Activated naive CD8-positive, alpha-beta T cell treated with anti-CD3 and anti-CD28 coated beads, Interleukin-2, amount 10 ng/mL, durations not matched to agents 7 days and 5 days (primary cell): ENCODE data around the gene MICAL2. TPM values are rescaled to one million over a fixed set of nuclear protein-coding genes. Genes with fewer than 3 reads are reported as not detected.

Experiments used
- ATAC-seq: fragments of 150-1000 bp; cut with Tn5 transposase; one replicate; pipeline ENCODE4 v1.10.0; 2021; ENCODE audit warnings: low read depth, moderate library complexity
- POLR2A ChIA-PET: fragments of 350-600 bp; sonication (Branson Sonifier 250); formaldehyde crosslinking; loops from one replicate; lab custom pipeline; 2021; ENCODE audit warnings: antibody characterized with exemption; lab: Charles Lee
- DNase-seq: peaks from one replicate; pipeline ENCODE4 v3.0.0; 2021
- H3K27ac Mint-ChIP-seq: one replicate; pipeline ENCODE4 v1.8.0; 2022; ENCODE audit warnings: mild to moderate bottlenecking, mixed read lengths
- H3K27me3 Mint-ChIP-seq: one replicate; pipeline ENCODE4 v1.8.0; 2022; ENCODE audit warnings: mild to moderate bottlenecking, moderate library complexity, mixed read lengths
- H3K36me3 Mint-ChIP-seq: one replicate; pipeline ENCODE4 v1.8.0; 2021; ENCODE audit warnings: mild to moderate bottlenecking, mixed read lengths
- H3K4me1 Mint-ChIP-seq: one replicate; pipeline ENCODE4 v1.8.0; 2021; ENCODE audit warnings: mixed read lengths
- H3K4me3 Mint-ChIP-seq: one replicate; pipeline ENCODE4 v1.8.0; 2022; ENCODE audit warnings: mild to moderate bottlenecking, moderate library complexity, mixed read lengths
- H3K9me3 Mint-ChIP-seq: one replicate; pipeline ENCODE4 v1.8.0; 2021; ENCODE audit warnings: mixed read lengths
- total RNA-seq, 2 experiments: library from RNA; stranded (reverse); gene quantifications; one replicate each; pipeline ENCODE4 v1.2.3, GENCODE V29; 2021

MICAL2 gene
- total RNA-seq, 2 experiments from 2014 or later, result 36.9 to 42.6 TPM

DNA sequence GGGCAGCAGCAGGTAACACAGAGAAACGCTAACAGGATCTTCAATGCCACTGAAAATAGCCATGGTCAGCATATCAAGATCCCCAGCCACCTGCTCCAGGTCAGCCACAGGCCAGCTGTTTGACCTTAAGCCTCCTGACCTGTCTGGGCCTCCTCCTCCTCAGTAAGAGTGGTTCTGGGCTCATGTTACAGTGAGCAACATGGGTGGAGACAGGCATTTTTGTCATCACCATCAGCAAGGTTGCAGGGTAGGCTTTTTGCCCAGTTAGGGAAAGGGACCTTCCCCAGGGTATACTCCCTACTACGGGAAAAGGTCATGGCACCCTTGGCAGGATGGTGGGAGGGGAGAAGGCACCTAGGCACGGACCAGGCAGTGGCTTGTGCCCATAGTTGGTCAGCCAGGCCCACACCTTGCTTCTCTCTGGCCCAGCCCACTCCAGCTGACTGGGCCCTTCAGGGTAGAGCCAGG is 135.2 kb downstream of the MICAL2 start:
- Mint-ChIP-seq H3K9me3 (no peaks in the 10 kb centered on the region), H3K27ac (no peak overlapping the region), H3K36me3 (peaks cover 9% of the 10 kb centered on the region), H3K4me1 (peaks cover 21% of the 10 kb centered on the region), H3K4me3 (no peak overlapping the region), H3K27me3 (no peaks in the 10 kb centered on the region)
- ATAC-seq, result no peak
- POLR2A ChIA-PET, result no interaction called here
- no peak for DNase-seq

GRCh38 chr11:12246147-12246546 is 135.8 kb downstream of the MICAL2 start:
- no peak overlapping the region for H3K4me3 Mint-ChIP-seq
- DNase-seq (no peak), ATAC-seq (no peak)
- H3K36me3 Mint-ChIP-seq, result peaks cover 8% of the 10 kb centered on the region
- H3K4me1 Mint-ChIP-seq, result peaks cover 19% of the 10 kb centered on the region
- H3K27ac Mint-ChIP-seq, result no peak overlapping the region
- no peaks in the 10 kb centered on the region for H3K27me3 Mint-ChIP-seq
- no peaks in the 10 kb centered on the region for H3K9me3 Mint-ChIP-seq
- POLR2A ChIA-PET, result no interaction called here

DNA sequence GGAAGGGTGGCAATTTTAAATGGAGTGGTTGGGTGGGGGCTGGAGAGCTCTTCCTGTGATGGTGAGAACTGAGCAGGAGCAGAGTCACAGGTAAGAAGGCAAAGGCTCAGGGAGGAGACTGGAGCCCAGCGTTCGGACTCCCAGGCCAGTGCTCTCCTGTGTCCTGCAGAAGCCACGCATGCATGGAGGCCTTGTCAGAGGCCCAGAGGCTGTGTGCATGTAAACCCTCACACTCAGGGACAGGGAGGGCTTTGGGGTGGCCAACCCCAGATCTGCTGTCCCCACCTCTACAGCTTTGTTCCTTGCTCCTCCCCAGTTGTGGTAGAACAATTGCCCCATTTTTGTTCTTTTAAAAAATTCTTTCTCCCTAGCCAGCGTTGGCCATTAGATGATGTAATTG is 136.6 kb downstream of the MICAL2 start:
- Mint-ChIP-seq H3K4me3 (no peak overlapping the region), H3K27me3 (no peaks in the 10 kb centered on the region), H3K4me1 (peaks cover 13% of the 10 kb centered on the region), H3K27ac (no peak overlapping the region), H3K36me3 (peaks cover 8% of the 10 kb centered on the region), H3K9me3 (no peaks in the 10 kb centered on the region)
- POLR2A ChIA-PET, result no interaction called here
- DNase-seq (no peak), ATAC-seq (no peak)

GRCh38 chr11:12247543-12248254 is 137.3 kb downstream of the MICAL2 start:
- Mint-ChIP-seq H3K27me3 (no peaks in the 10 kb centered on the region), H3K4me3 (no peak overlapping the region), H3K27ac (no peak overlapping the region), H3K4me1 (peaks cover 6% of the 10 kb centered on the region), H3K9me3 (no peaks in the 10 kb centered on the region), H3K36me3 (peaks cover 5% of the 10 kb centered on the region)
- ATAC-seq (no peak), DNase-seq (no peak)
- POLR2A ChIA-PET, result no interaction called here

DNA sequence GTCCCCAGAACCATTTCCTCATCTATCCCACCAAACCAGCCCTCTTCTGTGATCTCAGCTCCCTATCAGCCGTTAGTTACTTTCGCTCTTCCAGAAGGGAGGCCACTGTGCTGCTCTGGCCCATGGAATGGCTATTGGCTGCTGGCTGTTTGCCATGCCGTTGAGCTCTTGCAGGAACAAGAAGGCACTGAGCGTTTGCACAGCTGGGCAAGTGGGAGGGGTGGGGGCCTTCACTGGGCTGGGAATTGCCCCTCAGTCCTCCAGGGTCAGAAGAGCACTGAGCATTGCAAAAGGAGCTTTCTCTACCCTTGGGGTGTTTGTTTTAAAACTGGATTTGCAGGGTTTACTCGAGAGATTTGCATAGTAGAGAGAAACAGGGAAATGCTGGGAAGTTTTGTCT is 137.9 kb downstream of the MICAL2 start:
- Mint-ChIP-seq H3K27me3 (no peaks in the 10 kb centered on the region), H3K27ac (no peak overlapping the region), H3K36me3 (peaks cover 5% of the 10 kb centered on the region), H3K4me3 (no peak overlapping the region), H3K4me1 (peaks cover under 1% of the 10 kb centered on the region), H3K9me3 (no peaks in the 10 kb centered on the region)
- POLR2A ChIA-PET, result no interaction called here
- DNase-seq, result no peak
- no peak for ATAC-seq

DNA sequence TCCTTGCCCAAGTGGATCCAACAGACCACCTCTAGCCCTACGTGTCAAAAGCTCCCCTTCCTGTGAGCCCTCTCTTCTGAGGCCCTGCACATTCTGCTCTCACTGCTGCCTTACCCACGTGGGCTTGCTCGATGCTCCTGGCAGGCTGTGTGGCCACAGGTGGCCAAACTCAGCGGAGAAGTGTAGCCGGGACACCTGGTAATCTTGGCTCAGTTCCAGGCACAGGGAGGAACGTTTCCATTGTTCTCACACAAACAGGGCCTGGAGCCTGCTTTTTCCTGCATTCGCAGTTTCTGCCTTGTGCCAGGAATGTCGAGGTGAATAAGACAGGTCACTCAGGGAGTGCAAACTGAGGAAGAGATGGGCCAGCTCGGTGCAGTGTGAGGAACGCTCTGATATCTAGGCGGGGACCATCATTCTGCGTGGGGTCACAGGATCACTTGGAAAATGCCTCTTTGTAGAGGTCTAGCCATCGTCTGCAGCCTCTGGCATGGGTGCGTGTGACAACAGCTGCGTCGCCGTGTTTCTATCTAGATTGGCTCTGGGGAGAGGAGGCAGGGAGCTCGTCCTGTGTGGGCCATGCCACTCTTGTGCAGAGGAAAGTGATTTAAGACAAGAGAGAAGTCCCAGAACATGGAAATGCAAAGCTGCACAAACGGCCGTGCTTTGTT is 139.3 kb downstream of the MICAL2 start:
- Mint-ChIP-seq H3K27ac (no peak overlapping the region), H3K27me3 (no peaks in the 10 kb centered on the region), H3K36me3 (peaks cover 2% of the 10 kb centered on the region), H3K4me1 (no peaks in the 10 kb centered on the region), H3K9me3 (no peaks in the 10 kb centered on the region), H3K4me3 (no peak overlapping the region)
- POLR2A ChIA-PET, result no interaction called here
- DNase-seq (no peak), ATAC-seq (no peak)

- Mint-ChIP-seq H3K4me3 (no peak overlapping the region), H3K4me1 (no peaks in the 10 kb centered on the region), H3K27me3 (no peaks in the 10 kb centered on the region), H3K9me3 (no peaks in the 10 kb centered on the region), H3K36me3 (peaks cover 2% of the 10 kb centered on the region), H3K27ac (no peak overlapping the region)
- POLR2A ChIA-PET, result no interaction called here
- no peak for DNase-seq
- no peak for ATAC-seq
Measured at GRCh38 chr11:12251666-12252560, 141.5 kb downstream of the MICAL2 start.

DNA sequence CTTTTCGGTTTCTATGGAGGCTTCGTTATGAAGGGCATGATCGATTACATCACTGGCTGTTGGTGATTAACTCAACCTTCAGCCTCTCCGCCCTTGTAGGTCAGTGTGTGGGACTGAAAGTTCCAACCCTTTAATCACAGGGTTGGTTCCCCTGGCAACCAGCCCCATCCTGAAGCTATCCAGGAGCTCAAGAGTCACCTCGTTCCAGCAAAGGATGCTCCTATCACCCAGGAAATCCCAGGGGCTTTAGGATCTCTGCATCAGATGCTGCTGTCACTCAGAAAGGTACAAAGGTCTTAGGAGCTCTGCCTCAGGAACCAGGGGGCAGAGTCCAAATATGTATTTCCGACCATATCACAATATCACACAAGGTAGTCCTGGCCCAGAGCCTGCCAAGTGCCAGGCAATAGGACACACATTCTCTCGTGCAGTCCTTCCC is 143.5 kb downstream of the MICAL2 start:
- DNase-seq (no peak), ATAC-seq (no peak)
- Mint-ChIP-seq H3K27me3 (no peaks in the 10 kb centered on the region), H3K27ac (no peak overlapping the region), H3K9me3 (no peaks in the 10 kb centered on the region), H3K4me3 (no peak overlapping the region), H3K36me3 (peaks cover 2% of the 10 kb centered on the region), H3K4me1 (no peaks in the 10 kb centered on the region)
- POLR2A ChIA-PET, result no interaction called here

- no peaks in the 10 kb centered on the region for H3K4me1 Mint-ChIP-seq
- ATAC-seq, result no peak
- POLR2A ChIA-PET, result no interaction called here
- H3K27ac Mint-ChIP-seq, result no peak overlapping the region
- H3K27me3 Mint-ChIP-seq, result no peaks in the 10 kb centered on the region
- H3K9me3 Mint-ChIP-seq, result no peaks in the 10 kb centered on the region
- no peaks in the 10 kb centered on the region for H3K36me3 Mint-ChIP-seq
- no peak for DNase-seq
- H3K4me3 Mint-ChIP-seq, result no peak overlapping the region
Measured at GRCh38 chr11:12258451-12258850, 148.1 kb downstream of the MICAL2 start.

DNA sequence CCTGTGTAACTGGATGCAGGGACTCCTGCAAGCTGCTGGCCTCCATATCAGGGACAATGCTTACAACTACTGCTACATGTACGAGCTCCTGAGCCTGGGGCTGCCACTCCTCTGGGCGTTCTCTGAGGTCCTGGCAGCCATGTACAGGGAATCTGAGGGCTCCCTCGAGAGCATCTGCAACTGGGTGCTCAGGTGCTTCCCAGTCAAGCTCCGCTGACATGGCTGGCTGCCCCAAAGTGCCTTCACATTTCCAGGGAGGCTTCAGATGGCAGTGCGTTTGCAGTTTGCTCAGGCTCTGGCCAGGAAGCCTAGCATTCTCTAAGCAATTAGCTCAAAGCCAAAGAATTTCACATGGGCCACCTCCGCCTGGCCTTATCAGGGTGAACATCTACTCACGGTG is 149.6 kb downstream of the MICAL2 start:
- H3K4me3 Mint-ChIP-seq, result no peak overlapping the region
- POLR2A ChIA-PET, result no interaction called here
- H3K27me3 Mint-ChIP-seq, result no peaks in the 10 kb centered on the region
- no peak for ATAC-seq
- no peak for DNase-seq
- H3K36me3 Mint-ChIP-seq, result no peaks in the 10 kb centered on the region
- H3K27ac Mint-ChIP-seq, result no peak overlapping the region
- H3K4me1 Mint-ChIP-seq, result no peaks in the 10 kb centered on the region
- H3K9me3 Mint-ChIP-seq, result no peaks in the 10 kb centered on the region

DNA sequence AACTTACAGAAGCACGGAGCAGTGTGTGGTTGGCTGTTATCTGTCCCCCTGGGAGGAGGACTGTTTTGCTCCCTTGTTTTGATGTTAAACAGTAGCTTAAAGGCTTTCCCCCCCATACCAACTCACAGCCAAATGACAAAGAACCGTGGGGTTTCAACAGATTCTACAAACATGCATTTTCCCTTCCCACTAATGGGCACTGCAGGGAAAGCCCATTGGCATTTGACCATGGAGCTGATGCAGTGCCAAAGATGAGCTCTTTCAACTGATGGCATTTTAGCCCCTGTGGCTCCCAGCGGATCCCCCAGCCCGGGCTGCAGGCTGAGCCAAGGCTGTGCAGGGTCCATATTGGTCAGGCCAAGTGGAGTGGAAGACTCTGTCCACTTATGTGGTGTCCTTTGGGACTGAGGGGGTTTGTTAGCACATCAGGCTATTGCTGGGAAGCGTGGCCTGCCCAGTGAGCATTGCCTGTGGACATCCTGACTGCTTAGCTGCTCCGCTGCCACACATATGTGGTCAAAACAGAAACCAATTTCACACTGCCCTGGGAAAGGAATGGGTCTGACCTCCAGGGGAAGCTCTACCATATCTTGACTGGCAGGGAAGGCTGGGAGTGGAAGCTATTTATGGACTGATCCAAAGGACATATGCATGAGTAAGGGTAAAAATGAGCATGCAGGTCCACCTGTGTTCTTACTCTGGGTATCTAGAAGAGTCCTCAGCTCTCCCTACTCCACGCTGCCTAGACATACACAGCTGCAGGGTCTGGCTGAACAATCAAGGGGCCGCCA is 150.5 kb downstream of the MICAL2 start:
- Mint-ChIP-seq H3K27me3 (no peaks in the 10 kb centered on the region), H3K4me3 (no peak overlapping the region), H3K9me3 (no peaks in the 10 kb centered on the region), H3K27ac (no peak overlapping the region), H3K36me3 (no peaks in the 10 kb centered on the region), H3K4me1 (no peaks in the 10 kb centered on the region)
- no peak for DNase-seq
- POLR2A ChIA-PET, result interaction anchor here (0.5 kb wide), 1 partner anchor 109 kb away, joined by 3 read pairs; no protein-coding TSS in a partner anchor
- ATAC-seq, result no peak

DNA sequence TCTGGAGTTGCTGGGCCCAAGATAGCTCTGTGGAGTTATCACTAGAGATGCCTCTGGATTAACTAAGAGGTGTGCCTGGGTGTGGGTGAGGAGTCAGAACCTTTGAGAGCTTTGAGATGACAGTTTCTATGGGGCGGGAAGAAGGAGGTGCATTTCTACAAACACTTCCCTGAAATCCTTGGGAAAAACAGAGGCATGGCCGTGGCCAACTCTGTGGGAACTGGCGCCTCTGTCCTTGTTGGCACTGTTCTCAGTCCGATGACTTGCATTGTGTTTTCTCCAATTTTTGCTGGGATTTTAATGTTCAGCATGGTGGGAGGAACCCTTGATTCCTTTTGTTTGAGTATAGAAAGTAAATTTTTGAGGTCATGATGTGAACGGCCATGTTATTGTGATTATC is 151.2 kb downstream of the MICAL2 start:
- no peak for DNase-seq
- H3K27ac Mint-ChIP-seq, result no peak overlapping the region
- no peak overlapping the region for H3K4me3 Mint-ChIP-seq
- no peaks in the 10 kb centered on the region for H3K36me3 Mint-ChIP-seq
- no peaks in the 10 kb centered on the region for H3K4me1 Mint-ChIP-seq
- POLR2A ChIA-PET, result no interaction called here
- H3K27me3 Mint-ChIP-seq, result no peaks in the 10 kb centered on the region
- no peaks in the 10 kb centered on the region for H3K9me3 Mint-ChIP-seq
- ATAC-seq, result no peak
